ENCODE results near the gene MRPL2. TPM values are rescaled to one million over a fixed set of nuclear protein-coding genes. Genes with fewer than 3 reads are reported as not detected.

The MRPL2 gene
- total and polyA plus RNA-seq, 2 of the 4 experiments (the other 2 are of a cell fraction): 18.1 to 45.9 TPM

GRCh38 chr6:43037197-43037596, 22.0 kb downstream of the MRPL2 start:
- H2BK20ac ChIP-seq (ENCODE audit: low read depth, low read length): no peak overlapping the region
- ChIA-PET POLR2A (ENCODE audit: unreplicated experiment) (no interaction called here), CTCF (no interaction called here)
- H4K91ac ChIP-seq (ENCODE audit: insufficient read depth, low read depth, low read length): no peak overlapping the region
- H3K27me3 ChIP-seq (ENCODE audit: control insufficient read depth, insufficient read depth, low read length): no peaks in the 10 kb centered on the region
- no peak overlapping the region for H2BK15ac ChIP-seq (ENCODE audit: low read depth, low read length)
- dilution Hi-C loops (cut with HindIII; ENCODE audit: low sequenced_read_pairs, unreplicated experiment): no loop called here
- H4K20me1 ChIP-seq (ENCODE audit: insufficient read depth, low read length): peaks cover 3% of the 10 kb centered on the region; the same call in 1 of the 2 replicates
- no peak overlapping the region for H3K23ac ChIP-seq (ENCODE audit: low read depth, low read length)
- H3K14ac ChIP-seq (replicated peaks; ENCODE audit: low read depth, low read length): no peak overlapping the region
- peaks cover 59% of the 10 kb centered on the region for H3K36me3 ChIP-seq (ENCODE audit: control insufficient read depth, insufficient read depth, low read length)
- TF ChIP-seq RCOR1 (IDR thresholded peaks at IDR 0.05; ENCODE audit: insufficient replicate concordance, low read length) (no peak), CEBPB (IDR thresholded peaks at IDR 0.05; ENCODE audit: low read depth, low read length) (no peak), NFE2L2 (IDR thresholded peaks at IDR 0.05; ENCODE audit: low read depth, low read length) (no peak), RFX5 (IDR thresholded peaks at IDR 0.05; ENCODE audit: low read depth, low read length) (no peak), RAD21 (IDR thresholded peaks at IDR 0.05; ENCODE audit: low read length) (no peak), FOS (IDR thresholded peaks at IDR 0.05; ENCODE audit: low read depth, low read length) (no peak), SMC3 (IDR thresholded peaks at IDR 0.05; ENCODE audit: low read depth, low read length) (no peak), POLR2A (IDR thresholded peaks at IDR 0.05; ENCODE audit: low read depth, low read length) (no peak), BHLHE40 (IDR thresholded peaks at IDR 0.05; ENCODE audit: low read depth, low read length) (no peak), MAZ (IDR thresholded peaks at IDR 0.05; ENCODE audit: borderline replicate concordance, low read depth, low read length) (no peak), MAFK (IDR thresholded peaks at IDR 0.05; ENCODE audit: low read depth, low read length) (no peak), MXI1 (IDR thresholded peaks at IDR 0.05; ENCODE audit: borderline replicate concordance, low read depth, low read length) (no peak), CHD1 (IDR thresholded peaks at IDR 0.05; ENCODE audit: low read depth, low read length) (no peak), CTCF (conservative IDR thresholded peaks at IDR 0.05; ENCODE audit: low read depth, low read length) (no peak)
- TF ChIP-seq, protein P1, sequence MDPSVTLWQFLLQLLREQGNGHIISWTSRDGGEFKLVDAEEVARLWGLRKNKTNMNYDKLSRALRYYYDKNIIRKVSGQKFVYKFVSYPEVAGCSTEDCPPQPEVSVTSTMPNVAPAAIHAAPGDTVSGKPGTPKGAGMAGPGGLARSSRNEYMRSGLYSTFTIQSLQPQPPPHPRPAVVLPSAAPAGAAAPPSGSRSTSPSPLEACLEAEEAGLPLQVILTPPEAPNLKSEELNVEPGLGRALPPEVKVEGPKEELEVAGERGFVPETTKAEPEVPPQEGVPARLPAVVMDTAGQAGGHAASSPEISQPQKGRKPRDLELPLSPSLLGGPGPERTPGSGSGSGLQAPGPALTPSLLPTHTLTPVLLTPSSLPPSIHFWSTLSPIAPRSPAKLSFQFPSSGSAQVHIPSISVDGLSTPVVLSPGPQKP (IDR thresholded peaks at IDR 0.05; ENCODE audit: borderline replicate concordance, low read depth, low read length): no peak
- no peaks in the 10 kb centered on the region for H3K4me1 ChIP-seq (ENCODE audit: control insufficient read depth, insufficient read depth, low read length)
- peaks cover 7 to 9% of the 10 kb centered on the region in 2 experiments; a peak in 2 of 4 replicates for H3K79me1 ChIP-seq (ENCODE audit: low read depth in 1 of 2, low read length in 2 of 2)
- H3K4ac ChIP-seq (ENCODE audit: low read depth, low read length): no peak overlapping the region
- H3K9me3 ChIP-seq (ENCODE audit: control insufficient read depth, insufficient read depth, low read length): no peaks in the 10 kb centered on the region
- no peak overlapping the region for H3K18ac ChIP-seq (ENCODE audit: low read depth, low read length)
- H3K9me1 ChIP-seq (ENCODE audit: insufficient read depth, low read length): no peaks in the 10 kb centered on the region
- H4K5ac ChIP-seq (ENCODE audit: low read depth, low read length): no peak overlapping the region
- H2BK120ac ChIP-seq (ENCODE audit: low read depth, low read length): no peak overlapping the region
- BruUV-seq (replicated peaks): no TSS peak
- no peak for DNase-seq
- H2AK5ac ChIP-seq (ENCODE audit: low read depth, low read length): no peak overlapping the region
- H2AK9ac ChIP-seq (replicated peaks; ENCODE audit: low read depth, low read length, poor library complexity): peak overlapping the region; percentile 55
- ATAC-seq (ENCODE audit: low read depth): no peak
- intact Hi-C loops (cut with micrococcal nuclease): no loop called here
- no peak overlapping the region for H3K27ac ChIP-seq (ENCODE audit: insufficient read depth, low read length)
- no peak overlapping the region for H2AFZ ChIP-seq (replicated peaks; ENCODE audit: low read length, poor library complexity)
- no peak overlapping the region for H3K9ac ChIP-seq (ENCODE audit: low read depth, low read length)
- no peak overlapping the region for H3K56ac ChIP-seq (ENCODE audit: extremely low read depth, insufficient read depth, low read length)
- in situ Hi-C loops (cut with MboI; ENCODE audit: low sequenced_read_pairs): no loop called here
- WGBS, 2 experiments (ENCODE audit: extremely low coverage in 2 of 2, insufficient read length in 1 of 2): no CpG with 5 or more reads among the region's 5 CpGs
- H2BK5ac ChIP-seq (ENCODE audit: low read depth, low read length, poor library complexity, severe bottlenecking): no peak overlapping the region
- no peak overlapping the region for H3K4me2 ChIP-seq (ENCODE audit: low read depth, low read length)
- H3K4me3 ChIP-seq (ENCODE audit: insufficient read depth, low read depth, low read length): no peak overlapping the region
- no peak overlapping the region for H4K8ac ChIP-seq (ENCODE audit: low read depth in 2 of 2, low read length in 2 of 2)
